Lung (tissue), 12 donors: ENCODE results near the gene POLR2A. TPM values are rescaled to one million over a fixed set of nuclear protein-coding genes. Genes with fewer than 3 reads are reported as not detected.

Experiments
- ATAC-seq: fragments of 200-7000 bp; cut with Tn5 transposase; one replicate; pipeline ENCODE4 v1.9.1; 2020; ENCODE audit warnings: moderate number of reproducible peaks; ENCODE audit not compliant: insufficient read depth, low FRiP score
- DNase-seq, 3 donors: peaks; one replicate each; pipeline ENCODE4 v3.0.0-alpha.2; 2013 to 2017
- H3K27ac ChIP-seq, 2 donors: one replicate each; pipeline ENCODE4 v1.5.1; 2013; ENCODE audit warnings: mild to moderate bottlenecking in 2 of 2, moderate library complexity in 2 of 2, control low read depth in 1 of 2, inconsistent platforms in 1 of 2, low read depth in 1 of 2, low read length in 1 of 2
- H3K27me3 ChIP-seq, 3 donors: one replicate each; pipeline ENCODE4 v1.5.1; 2013; ENCODE audit warnings: low read length in 2 of 3; ENCODE audit not compliant: control insufficient read depth in 3 of 3, insufficient read depth in 3 of 3
- H3K36me3 ChIP-seq, 4 donors: one replicate each; pipeline ENCODE4 v1.5.1; 2013; ENCODE audit warnings: low read length in 4 of 4, mild to moderate bottlenecking in 1 of 4, moderate library complexity in 1 of 4; ENCODE audit not compliant: control insufficient read depth in 4 of 4, insufficient read depth in 4 of 4
- H3K4me1 ChIP-seq, 5 donors: one replicate each; pipeline ENCODE4 v1.5.1; 2013; ENCODE audit warnings: low read length in 5 of 5, mild to moderate bottlenecking in 2 of 5, moderate library complexity in 1 of 5; ENCODE audit not compliant: control insufficient read depth in 5 of 5, insufficient read depth in 5 of 5
- H3K4me3 ChIP-seq: one replicate; pipeline ENCODE4 v1.5.1; 2013; ENCODE audit warnings: mild to moderate bottlenecking, control low read depth, moderate library complexity
- H3K9ac ChIP-seq, 2 donors: one replicate each; pipeline ENCODE4 v1.5.1; 2013; ENCODE audit warnings: low read length in 2 of 2, control low read depth in 1 of 2; ENCODE audit not compliant: insufficient read depth in 1 of 2
- H3K9me3 ChIP-seq, 4 donors: one replicate each; pipeline ENCODE4 v1.5.1; 2013; ENCODE audit warnings: low read length in 3 of 4, mild to moderate bottlenecking in 1 of 4, moderate library complexity in 1 of 4; ENCODE audit not compliant: control insufficient read depth in 4 of 4, insufficient read depth in 3 of 4
- WGBS, 2 donors: extraction: QIAGEN DNeasy Blood & Tissue Kit; methylation state at CpG; one replicate each; pipeline ENCODE4 v1.1.7; 2013; 5-methylcytosine and 5-hydroxymethylcytosine counted together
- polyA plus RNA-seq, 2 donors: library from polyadenylated mRNA; stranded (reverse); fragments of 200-250 nt; gene quantifications; one replicate each; pipeline ENCODE4 v1.2.1, GENCODE V29; 2013
- total RNA-seq, 2 donors: library from RNA; depleted of rRNA in 1 of 2; stranded (reverse); fragments of >200 nt in 1 of 2; gene quantifications; one replicate each; pipeline ENCODE4 v1.2.1, GENCODE V29; 2014 to 2021
- TF ChIP-seq, protein P1 (sequence below): IDR thresholded peaks from 2 replicates; pipeline ENCODE4 v1.5.1; 2012; ENCODE audit warnings: mild to moderate bottlenecking; ENCODE audit errors: control extremely low read depth, extremely low read depth
- donor health status: control.
- donor health status: control.
- donor health status: Bipolar disorder and iron deficiency.
- donor health status: healthy.
- donor health status: DM: yes; HTN: yes; CAD: no.

POLR2A gene
- total and polyA plus RNA-seq, 4 donors = 37.8 to 129 (median 76.9) TPM

- ATAC-seq (no peak), DNase-seq (no peak)
- Histone ChIP-seq H3K27ac (no peak overlapping the region), H3K27me3 (no peaks in the 10 kb centered on the region), H3K9me3 (peaks cover 0 to 3% (median 0%) of the 10 kb centered on the region in 4 donors), H3K4me1 (no peaks in the 10 kb centered on the region), H3K4me3 (no peak overlapping the region), H3K9ac (no peak overlapping the region), H3K36me3 (no peaks in the 10 kb centered on the region)
- TF ChIP-seq, protein P1, sequence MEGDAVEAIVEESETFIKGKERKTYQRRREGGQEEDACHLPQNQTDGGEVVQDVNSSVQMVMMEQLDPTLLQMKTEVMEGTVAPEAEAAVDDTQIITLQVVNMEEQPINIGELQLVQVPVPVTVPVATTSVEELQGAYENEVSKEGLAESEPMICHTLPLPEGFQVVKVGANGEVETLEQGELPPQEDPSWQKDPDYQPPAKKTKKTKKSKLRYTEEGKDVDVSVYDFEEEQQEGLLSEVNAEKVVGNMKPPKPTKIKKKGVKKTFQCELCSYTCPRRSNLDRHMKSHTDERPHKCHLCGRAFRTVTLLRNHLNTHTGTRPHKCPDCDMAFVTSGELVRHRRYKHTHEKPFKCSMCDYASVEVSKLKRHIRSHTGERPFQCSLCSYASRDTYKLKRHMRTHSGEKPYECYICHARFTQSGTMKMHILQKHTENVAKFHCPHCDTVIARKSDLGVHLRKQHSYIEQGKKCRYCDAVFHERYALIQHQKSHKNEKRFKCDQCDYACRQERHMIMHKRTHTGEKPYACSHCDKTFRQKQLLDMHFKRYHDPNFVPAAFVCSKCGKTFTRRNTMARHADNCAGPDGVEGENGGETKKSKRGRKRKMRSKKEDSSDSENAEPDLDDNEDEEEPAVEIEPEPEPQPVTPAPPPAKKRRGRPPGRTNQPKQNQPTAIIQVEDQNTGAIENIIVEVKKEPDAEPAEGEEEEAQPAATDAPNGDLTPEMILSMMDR = no peak
- 77 to 85% methylated on average over 11 of the region's 11 CpGs for WGBS, 2 donors
Observed at GRCh38 chr17:7538891-7539545, 54.9 kb downstream of the POLR2A start.

DNA sequence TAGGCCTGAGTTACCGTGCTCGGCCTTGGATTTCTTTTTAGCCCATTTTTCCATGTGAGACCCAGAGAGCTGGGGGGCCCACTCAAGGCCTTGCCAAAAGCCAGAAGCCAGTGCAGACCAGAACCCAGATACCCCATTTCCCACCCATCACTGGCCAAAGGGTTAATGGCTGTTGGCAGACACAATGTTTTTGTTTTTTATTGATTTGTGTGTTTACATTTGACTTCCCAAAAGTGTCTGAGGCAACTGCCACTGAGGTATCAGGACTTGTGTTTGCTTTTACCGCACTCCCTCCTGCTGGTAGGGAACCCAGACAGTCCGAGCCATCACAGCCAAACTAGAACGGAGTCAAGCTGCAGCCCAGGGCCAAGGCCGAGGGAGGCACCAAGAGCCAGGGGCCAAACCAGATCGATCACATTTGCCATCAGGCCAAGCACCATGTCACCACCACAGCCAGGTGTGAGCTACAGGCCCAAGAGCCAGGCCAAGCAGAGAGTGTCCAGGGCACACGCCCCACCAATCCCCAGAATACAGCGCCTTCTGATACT is 57.0 kb downstream of the POLR2A start:
- Histone ChIP-seq H3K9ac (no peak overlapping the region), H3K4me1 (no peaks in the 10 kb centered on the region), H3K36me3 (no peaks in the 10 kb centered on the region), H3K27me3 (no peaks in the 10 kb centered on the region), H3K4me3 (no peak overlapping the region), H3K27ac (no peak overlapping the region), H3K9me3 (peaks cover 0 to 3% (median 0%) of the 10 kb centered on the region in 4 donors)
- 94 to 97% methylated on average over 9 of the region's 9 CpGs for WGBS, 2 donors
- no peak for DNase-seq
- no peak for ATAC-seq
- TF ChIP-seq, protein P1 = no peak

GRCh38 chr17:7544911-7545310 is 60.7 kb downstream of the POLR2A start:
- DNase-seq = no peak
- Histone ChIP-seq H3K9ac (no peak overlapping the region), H3K27me3 (no peaks in the 10 kb centered on the region), H3K4me3 (no peak overlapping the region), H3K9me3 (no peaks in the 10 kb centered on the region), H3K4me1 (peaks cover 0 to 10% (median 4%) of the 10 kb centered on the region in 5 donors), H3K27ac (no peak overlapping the region), H3K36me3 (no peaks in the 10 kb centered on the region)
- WGBS, 2 donors = 68 to 83% methylated on average over 6 of the region's 6 CpGs
- ATAC-seq = no peak
- TF ChIP-seq, protein P1 = no peak
